Right hindlimb (tissue), 1 donor: ENCODE data around the gene PPIAL4G.
"Not testable (repeated sequence)": the region's sequence is repeated elsewhere in the genome, so short reads cannot be mapped to it uniquely, and the experiment has no call there.

ENCODE experiments used
- DNase-seq: peaks from one replicate; pipeline ENCODE4 v3.0.0-alpha.2; 2018

The PPIAL4G gene

DNA sequence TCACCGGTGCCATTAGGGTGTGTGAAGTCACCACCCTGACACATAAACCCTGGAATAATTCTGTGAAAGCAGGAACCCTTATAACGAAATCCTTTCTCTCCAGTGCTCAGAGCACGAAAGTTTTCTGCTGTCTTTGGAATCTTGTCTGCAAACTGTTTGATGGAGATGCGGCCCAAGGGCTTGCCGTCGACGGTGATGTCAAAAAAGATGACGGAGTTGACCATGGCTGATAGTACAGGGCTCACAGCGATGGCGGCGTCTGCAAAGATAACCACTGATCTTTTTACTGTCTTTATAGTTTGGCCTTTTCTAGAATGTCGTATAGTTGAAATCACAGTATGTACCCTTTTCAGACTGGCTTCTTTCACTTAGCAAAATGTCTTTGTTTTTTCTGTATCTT, at the start of gene PPIAL4G:
Gene PPIAL4G (minus strand): TSS at position 274 of the 400 bp plus-strand sequence. CDS start 50 bp downstream, at position 224.
- not testable (repeated sequence) for DNase-seq

DNA sequence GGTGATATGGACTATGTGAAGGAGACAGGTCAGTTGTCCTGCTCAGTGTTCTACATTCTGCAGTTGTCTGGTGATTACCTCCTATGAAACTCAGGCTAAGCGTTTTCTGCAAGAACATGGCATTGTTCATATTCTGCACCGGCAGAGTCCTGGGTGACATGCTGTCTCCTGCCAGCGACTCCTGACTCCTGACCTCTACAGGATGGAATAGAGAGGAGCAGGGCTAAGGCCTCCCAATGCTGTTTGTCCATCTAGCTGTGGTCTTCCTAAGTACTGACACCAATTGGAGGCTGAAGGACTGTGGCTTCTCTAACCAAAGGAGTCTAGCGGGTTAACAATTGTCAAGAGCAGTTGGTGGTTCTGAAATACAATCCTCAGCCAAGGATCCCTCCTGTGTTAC, 49.1 kb upstream of the PPIAL4G start:
- not testable (repeated sequence) for DNase-seq

DNA sequence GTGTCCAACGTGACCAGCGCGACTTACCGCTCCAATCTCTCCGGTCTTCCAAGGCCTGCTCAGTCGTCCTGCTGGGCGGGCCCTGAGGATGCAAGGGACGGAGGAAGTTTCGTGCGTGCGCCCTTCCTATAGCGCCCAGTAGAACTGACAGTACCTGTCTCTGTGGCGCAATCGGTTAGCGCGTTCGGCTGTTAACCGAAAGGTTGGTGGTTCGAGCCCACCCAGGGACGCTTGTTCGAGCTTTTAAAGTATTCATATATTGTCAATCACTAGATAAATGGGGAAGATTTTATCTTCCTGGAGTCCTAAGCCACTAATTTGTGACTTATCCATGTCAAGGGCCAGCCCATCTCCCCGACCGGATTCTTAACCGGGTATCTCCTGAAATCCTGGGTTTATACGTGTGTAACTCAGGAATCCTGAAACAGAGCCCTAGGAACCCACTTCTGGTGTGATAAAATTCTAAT, 46.0 kb upstream of the PPIAL4G start:
- peak; percentile 35 for DNase-seq

DNA sequence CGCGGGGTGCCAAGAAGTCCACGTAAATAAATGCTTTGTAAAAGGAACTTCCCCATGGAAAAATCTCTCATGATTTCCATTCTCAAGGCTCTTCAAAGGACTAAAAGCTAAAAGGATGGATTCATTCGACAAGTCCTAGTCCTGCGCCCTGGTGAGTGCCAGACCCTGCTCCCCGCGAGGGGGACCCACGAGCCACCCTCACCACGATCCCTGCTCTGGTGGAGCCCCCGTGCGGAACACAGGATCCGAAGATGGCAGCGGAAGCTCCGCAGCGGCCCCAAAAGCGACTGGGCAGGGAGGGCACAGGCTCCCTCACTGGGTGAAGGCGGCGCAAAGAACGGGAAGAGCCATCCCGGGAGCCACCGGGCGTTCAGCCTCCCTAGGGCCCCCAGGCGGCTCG, 45.5 kb upstream of the PPIAL4G start:
- not testable (repeated sequence) for DNase-seq

DNA sequence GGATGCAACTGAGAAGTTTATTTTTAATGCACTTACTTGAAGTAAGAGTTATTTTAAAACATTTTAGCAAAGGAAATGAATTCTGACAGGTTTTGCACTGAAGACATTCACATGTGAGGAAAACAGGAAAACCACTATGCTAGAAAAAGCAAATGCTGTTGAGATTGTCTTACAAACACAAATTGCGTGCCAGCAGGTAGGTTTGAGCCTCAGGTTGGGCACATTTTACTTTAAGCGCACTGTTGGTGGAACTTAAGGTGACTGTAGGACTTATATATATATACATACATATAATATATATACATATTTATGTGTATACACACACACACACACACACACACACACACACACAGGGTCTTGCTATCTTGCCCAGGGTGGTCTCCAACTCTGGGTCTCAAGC, 43.5 kb upstream of the PPIAL4G start:
- DNase-seq: not testable (repeated sequence)

DNA sequence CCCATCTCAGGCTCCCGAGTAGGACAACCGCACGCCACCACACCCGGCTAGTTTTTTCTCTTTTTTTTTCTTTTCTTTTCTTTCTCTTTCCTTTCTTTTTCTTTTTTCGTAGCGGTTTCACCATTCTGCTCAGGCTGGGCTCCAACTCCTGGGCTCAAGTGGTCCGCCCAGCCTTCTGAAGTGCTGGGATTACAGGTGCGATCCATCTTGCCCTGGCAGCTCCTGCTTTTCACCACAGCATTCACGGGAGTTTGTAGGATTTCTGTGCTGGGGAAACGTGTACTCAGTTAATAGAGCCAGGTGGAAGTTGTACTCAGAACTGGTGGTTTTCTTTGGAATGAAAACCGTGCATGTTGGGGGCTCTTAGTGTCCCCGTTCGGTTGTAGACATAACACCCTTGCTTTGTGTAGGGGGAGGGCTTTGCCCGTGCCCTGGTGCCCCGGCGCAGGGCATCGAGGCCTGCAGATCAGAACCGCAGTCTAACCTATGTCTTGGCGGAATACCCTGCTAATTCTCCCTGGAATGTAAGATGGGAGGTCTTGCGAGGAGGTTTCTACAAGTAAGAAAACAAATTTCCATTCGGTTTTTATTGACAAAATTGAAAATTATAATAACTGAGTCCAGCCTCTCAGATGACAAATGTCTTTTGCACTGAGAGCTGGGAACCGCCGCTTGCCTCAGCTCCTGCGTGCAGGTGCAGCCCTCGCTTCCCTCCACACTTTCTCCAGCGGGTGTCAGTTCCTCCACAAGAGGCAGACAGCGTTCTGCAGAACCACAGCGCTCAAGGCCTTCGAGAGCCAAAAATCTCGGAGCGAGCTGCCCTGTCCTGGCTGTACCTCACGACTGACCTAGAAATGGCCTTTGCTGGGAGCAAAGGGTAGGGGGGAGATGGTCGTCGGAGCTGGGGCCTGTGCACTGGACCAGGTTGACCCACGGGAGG, 40.4 kb upstream of the PPIAL4G start:
- not testable (repeated sequence) for DNase-seq

DNA sequence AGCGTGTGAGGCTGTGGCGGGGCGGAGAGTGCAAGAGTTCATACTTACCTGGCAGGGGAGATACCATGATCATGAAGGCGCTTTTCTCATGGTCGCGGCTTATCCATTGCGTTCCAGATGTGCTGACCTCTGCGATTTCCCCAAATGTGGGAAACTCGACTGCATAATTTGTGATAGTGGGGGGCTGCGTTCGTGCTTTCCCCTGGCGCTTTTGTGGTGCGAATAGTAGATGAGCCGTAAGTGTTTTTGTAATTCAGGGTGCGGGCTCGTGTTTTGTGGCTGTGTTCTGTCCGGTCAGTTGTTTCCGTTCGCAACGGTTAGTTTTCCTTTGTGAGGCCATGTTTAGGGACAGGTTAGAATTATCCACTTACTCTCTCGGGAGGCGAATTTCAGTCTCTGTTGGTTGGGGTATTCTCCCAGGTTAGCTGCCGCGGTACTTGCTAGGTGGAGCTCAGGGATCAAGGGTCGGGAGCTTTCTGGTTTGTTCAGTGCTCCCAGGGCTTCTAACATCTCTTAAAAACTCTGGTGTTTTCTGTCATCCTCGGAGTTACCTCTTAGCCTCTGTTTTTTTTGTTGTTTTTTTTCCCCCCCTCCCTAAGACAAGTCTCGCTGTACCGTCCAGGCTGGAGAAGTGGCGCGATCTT, 39.6 kb upstream of the PPIAL4G start:
- DNase-seq: peak; percentile 90

DNA sequence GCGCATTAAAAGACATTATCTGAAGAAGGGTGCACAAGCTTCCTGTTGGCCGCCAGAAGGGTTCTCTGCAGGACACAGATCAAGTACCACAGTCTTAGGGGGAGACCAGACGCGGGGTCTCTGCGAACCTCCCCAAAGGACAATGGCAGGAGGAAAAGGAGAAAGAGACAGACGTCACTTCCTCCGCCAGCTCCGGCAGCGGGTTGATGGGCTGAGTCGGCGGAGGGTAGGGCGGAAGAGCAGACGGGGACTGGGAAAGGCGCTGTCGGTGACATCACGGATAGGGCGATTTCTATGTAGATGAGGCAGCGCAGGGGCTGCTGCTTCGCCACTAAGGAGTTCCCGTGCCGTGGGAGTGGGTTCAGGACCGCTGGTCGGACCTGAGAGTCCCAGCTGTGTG, 39.0 kb upstream of the PPIAL4G start:
- peak; percentile 89 for DNase-seq

DNA sequence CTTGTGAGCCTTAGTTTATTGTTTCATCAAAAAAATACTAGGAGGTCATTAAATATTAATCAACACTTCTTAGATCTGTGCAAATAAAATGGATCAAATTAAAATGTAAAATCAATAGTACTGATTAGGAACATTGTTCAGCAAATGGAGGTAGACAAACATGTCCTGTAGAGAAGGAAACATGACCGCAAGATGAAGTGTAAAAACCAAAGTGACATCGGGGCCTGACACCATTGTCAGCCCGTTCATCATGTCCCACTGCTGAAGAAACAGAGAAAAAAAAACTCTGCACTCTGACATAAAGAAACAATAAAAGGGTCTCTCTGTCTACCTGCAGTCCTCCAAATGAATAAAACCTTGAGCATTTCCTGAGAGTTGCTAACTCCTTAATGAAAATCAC, 31.2 kb upstream of the PPIAL4G start:
- not testable (repeated sequence) for DNase-seq

DNA sequence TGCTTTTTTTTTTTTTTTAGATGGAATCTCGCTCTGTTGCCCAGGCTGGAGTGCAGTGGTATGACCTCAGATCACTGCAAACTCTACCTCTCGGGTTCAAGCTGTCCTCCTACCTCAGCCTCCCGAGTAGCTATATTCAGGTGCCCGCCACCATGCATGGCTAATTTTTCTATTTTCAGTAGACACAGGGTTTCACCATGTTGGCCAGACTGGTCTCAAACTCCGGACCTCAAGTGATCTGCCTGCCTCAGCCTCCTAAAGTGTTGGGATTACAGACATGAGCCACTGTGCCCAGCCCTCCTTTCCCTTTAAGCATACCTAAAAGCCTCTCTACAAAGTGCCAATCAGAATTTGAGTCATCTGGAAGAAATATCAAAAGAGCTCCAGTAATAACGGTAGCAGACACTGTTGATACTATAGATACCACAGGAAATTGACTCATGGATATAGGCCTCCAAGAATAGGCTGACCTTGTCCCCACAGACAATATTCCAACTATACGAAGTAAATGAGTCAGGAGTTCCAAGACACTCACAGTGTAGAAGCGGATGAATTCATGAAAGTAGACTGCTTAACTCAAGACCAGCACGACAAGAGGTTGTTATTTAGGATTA, 29.6 kb upstream of the PPIAL4G start:
- DNase-seq: not testable (repeated sequence)

DNA sequence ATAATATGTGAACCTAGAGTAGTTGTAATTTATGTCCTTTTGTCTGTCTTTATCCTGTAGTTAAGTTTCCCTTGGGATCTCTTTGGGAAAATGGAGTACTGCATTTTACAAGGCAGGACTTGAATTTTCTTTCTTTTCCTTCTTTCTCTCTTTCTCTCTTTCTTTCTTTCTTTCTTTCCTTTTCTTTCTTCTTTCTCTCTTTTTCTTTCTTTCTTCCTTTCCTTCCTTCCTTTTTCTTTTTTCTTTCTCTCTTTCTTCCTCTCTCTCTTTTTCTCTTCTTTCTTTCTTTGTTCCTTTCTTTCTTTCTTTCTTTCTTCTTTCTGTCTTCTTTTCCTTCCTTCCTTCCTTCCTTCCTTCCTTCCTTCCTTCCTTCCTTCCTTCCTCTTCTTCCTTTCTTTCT, 10.8 kb upstream of the PPIAL4G start:
- DNase-seq: not testable (repeated sequence)

DNA sequence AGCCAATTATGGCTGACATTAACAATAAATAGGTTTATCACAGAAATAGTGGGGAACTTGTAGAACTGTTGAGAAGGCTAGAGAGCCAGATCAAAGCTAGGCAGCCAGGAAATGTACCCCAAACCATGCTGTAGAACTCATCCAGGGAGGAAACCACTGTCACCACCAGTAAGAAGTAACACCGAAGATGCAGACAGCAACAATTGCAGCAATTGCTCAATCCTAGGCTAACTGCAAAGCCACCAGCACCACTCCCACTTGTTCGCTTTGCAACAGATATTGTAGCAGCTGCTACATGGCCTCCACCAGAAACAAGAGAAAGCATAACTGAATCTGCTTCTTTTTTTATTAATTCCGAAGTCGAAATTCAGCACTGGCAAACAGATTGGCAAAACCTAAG, 2.0 kb downstream of the PPIAL4G start:
- not testable (repeated sequence) for DNase-seq

DNA sequence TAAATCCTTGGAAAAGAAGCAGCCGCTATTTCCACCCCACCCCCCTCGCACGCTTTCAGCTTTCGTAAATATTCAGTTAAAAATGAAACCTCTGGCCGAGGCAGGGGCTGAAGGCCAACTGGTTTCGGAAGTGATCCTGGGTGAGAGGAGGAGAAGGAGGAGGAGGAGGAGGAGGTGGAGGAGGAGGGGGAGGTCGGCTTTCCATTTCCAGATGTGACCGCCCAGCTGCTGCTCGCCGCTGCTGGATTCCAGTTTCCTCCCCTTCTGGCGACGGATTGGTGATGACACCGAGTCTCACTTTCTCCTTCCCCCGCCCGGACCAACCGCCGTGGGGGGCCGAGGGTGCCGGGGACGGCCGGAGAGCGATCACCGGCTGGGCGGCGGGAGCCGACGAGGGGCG, 23.4 kb downstream of the PPIAL4G start:
- DNase-seq: not testable (repeated sequence)

DNA sequence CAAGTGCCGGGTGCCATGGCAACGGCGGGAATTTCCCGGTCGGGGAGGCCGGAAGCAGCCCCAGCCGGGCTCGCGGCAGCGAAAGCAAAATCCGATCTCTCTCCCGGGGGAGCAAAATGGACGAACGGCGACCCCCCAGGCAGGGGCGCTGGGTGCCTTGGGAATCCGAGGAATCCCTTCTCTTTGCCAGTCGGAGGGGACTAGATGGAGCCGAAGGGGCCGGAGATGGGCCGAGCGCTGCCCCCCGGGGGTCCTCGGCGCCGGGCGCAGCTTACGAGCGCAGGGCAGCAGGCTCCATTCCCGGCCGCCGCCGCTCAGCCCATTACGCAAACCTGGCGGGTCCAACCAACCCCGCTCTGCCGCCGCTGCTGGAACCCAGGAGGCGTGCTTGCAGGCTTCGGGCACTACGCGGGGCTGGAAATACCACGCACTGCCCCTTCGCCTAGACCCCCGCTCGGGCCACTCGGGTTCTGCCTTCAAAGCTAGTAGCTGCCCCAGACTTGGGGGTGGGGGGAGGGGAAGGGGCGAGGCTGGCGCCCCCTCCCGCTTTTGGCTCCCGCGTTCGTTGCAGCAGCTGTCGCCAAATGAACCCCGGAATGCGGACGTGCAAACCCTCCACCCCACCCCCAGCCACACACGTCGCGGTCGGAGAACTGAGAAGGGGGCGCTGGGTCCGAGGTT, 24.1 kb downstream of the PPIAL4G start:
- peak; percentile 39 for DNase-seq

DNA sequence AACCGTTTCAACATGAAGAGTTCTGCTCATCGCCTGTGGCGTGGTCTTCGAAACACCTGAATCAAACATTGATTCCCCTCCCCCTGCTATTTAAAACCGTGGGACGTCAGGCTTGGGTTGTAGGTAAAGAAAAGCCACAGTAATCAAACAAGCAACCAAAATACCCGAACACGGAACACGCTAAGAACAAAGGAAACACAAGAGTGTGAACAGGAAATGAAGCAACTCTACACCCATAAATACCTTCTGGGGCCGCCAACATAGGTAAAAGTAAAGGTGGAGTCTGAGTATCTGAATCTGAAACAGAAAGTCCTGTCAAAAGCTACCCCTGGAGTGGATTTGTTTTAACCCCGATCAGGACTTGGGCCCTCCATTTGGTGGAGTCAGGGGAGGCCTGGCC, 24.7 kb downstream of the PPIAL4G start:
- DNase-seq: not testable (repeated sequence)

DNA sequence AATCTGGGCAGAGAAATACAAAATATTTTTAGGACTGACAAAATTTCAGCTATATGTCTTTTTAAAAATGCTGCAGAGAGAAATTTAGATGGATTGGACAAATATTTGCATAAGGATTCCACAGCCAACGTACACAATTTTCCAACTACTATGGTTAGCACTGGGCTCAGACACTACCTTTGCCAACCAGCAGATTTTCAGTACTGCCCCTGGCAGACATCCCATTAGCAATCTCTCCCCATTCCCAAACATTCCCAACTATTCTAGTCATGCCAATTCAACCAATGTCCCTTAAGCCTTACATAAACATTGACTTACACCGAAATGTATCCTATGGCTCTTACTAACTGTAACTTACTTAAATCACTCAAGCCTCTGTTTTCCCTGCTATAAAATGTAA, 30.3 kb downstream of the PPIAL4G start:
- not testable (repeated sequence) for DNase-seq

DNA sequence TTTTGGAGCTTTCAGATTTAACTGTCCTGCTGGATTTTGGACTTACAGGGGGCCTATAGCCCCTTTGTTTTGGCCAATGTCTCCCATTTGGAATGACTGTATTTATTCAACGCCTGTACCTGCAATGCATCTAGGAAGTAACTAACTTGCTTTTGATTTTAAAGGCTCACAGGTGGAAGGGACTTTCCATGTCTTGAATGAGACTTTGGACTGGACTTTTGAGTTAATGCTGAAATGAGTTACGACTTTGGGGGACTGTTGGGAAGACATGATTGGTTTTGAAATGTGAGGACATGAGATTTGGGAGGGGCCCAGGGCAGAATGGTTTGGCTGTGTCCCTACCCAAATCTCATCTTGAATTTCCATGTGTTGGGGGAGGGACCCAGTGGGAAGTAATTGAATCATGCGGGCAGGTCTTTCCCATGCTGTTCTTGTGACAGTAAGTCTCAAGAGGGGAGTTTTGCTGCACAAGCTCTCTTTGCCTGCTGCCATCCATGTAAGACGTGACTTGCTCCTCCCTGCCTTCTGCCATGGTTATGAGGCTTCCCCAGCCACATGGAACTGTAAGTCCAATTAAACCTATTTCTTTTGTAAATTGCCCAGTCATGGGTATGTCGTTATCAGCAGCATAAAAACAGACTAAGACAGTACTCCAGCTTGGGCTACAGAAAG, 43.3 kb downstream of the PPIAL4G start:
- not testable (repeated sequence) for DNase-seq

DNA sequence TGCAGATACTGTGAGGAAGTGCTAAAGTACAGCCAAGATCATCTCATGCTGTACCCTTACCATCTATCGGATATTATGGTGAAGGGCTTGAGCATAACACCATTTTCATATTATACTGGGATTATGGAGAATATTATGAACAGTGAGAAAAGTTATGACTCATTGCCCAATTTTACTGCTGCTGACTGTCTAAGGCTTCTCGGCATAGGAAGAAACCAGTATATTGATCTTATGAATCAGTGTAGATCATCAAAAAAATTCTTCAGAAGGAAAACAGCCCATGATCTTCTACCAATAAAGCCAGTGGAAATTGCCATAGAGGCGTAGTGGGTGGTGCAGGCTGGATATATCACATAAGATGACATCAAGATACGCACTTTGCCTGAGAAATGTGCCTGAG, 47.7 kb downstream of the PPIAL4G start:
- DNase-seq: no peak

DNA sequence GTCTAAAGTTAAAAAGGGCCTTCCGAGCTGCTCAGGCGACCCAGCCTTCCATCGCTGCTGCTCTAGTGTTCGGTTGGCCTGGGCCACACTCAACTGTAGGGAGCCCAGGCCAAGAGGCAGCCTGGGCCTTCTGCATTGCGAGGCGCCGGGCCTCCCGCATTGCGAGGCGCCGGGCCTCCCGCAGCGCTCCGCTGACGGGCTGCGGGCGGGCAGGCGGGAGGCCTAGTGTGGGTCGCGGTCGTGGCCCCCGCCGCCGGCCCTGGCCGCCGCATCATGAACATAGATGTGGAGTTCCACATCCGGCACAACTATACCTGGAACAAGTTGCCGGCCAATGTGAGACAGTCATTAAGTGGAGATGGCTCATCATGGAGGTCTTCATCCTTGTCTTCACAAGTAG, 48.3 kb downstream of the PPIAL4G start:
- no peak for DNase-seq

DNA sequence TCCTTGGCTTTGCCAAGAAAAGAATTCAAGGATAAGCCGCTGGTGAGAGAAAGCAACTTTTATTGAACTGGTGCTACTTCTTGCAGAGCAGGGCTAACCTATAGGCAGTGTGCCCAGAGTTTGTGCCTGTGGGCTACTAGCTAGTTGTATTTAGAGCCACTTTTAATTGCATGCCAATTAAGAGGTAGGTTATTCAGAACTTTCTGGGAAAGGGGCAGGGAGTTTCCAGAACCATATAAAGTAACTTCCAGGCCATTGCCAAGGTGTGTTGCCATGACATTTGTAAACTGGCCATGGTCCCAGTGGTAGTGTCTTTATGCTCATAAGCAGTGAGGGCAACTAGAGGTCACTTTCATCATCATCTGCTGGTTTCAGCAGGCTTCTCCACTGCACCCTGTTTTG, 50.2 kb downstream of the PPIAL4G start:
- DNase-seq: not testable (repeated sequence)
